LNCAP (cell line): Measurements from ENCODE around the gene CD320.

Experiments
- TF ChIP-seq, protein P1 (sequence below): fragments of 450-650 bp; IDR thresholded peaks from 2 replicates; pipeline ENCODE4 v1.5.1; 2017; ENCODE audit warnings: mild to moderate bottlenecking

The CD320 gene

DNA sequence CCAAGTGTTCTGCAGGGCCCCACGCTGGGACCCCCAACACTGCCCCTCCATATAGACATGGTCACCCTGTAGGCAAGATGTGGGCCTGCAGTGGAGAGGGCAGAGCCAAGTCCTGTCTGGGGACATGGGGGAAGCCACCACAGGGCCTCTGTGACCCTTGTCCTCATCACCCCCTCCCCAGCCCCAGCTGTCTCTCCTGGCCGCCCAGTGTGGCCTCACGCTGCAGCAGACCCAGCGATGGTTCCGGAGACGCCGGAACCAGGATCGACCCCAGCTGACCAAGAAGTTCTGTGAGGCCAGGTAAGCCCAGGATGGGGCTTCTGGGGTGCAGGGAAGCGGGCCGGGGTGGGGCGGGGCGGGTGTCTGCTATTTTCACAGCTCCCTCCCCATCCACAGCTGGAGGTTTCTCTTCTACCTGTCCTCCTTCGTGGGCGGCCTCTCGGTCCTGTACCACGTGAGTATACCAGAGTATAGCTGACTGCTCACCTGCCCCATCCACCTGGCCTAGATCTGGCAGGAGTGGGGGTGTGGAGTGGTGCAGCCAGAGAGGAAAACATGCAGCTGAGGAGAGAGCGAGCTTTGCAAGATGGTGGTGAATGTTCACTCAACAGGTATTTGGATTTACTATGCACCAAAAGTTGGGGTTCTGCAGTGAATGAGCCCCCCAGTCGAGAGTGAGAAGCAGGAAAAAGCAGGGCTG is 52.6 kb downstream of the CD320 start:
- TF ChIP-seq, protein P1, sequence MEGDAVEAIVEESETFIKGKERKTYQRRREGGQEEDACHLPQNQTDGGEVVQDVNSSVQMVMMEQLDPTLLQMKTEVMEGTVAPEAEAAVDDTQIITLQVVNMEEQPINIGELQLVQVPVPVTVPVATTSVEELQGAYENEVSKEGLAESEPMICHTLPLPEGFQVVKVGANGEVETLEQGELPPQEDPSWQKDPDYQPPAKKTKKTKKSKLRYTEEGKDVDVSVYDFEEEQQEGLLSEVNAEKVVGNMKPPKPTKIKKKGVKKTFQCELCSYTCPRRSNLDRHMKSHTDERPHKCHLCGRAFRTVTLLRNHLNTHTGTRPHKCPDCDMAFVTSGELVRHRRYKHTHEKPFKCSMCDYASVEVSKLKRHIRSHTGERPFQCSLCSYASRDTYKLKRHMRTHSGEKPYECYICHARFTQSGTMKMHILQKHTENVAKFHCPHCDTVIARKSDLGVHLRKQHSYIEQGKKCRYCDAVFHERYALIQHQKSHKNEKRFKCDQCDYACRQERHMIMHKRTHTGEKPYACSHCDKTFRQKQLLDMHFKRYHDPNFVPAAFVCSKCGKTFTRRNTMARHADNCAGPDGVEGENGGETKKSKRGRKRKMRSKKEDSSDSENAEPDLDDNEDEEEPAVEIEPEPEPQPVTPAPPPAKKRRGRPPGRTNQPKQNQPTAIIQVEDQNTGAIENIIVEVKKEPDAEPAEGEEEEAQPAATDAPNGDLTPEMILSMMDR: no peak

DNA sequence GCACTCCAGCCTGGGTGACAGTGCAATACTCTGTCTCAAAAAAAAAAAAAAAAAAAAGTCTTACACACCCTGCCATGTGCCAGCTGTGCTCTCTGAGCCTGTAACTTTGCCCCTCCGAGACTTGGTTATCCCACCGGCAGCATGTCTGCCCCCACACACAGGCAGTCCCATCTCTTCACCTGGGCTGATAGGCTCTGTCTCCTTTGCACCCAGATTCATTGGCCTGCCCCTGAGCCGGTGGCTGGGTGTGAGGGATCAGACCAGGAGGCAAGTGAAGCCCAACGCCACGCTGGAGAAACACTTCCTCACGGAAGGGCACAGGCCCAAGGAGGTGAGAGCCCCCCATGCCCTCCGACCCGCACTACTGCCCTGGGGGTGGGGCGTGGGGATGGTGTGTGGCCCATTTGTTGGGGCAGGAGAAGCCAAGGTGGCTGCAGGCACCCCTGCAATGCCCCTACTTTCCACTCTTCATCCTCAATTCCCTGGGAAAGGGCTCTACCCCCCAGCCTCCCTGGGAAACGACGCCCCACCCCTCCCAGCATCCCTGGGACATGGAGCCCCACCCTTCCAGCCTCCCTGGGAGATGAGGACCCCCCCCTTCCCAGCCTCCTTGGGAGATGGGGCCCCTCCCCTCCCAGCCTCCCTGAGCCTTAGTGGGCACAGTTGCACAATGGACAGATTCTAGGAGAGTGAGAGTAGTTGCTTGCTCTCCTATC is 53.7 kb downstream of the CD320 start:
- TF ChIP-seq, protein P1: no peak

DNA sequence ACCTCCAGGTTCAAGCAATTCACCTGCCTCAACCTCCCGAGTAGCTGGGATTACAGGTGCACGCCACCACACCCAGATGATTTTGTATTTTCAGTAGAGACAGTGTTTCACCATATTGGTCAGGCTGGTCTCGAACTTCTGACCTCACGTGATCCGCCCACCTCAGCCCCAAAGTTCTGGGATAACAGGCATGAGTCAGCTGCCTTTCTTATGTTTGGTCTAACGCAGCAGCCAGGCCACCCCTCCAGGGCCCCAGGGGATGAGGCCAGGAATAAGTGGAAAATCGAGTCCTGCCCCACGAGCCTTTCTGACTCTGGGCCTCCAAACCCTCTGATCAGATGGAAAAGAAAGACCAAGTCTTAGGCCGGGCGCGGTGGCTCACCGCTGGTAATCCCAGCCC is 54.5 kb downstream of the CD320 start:
- TF ChIP-seq, protein P1: no peak

DNA sequence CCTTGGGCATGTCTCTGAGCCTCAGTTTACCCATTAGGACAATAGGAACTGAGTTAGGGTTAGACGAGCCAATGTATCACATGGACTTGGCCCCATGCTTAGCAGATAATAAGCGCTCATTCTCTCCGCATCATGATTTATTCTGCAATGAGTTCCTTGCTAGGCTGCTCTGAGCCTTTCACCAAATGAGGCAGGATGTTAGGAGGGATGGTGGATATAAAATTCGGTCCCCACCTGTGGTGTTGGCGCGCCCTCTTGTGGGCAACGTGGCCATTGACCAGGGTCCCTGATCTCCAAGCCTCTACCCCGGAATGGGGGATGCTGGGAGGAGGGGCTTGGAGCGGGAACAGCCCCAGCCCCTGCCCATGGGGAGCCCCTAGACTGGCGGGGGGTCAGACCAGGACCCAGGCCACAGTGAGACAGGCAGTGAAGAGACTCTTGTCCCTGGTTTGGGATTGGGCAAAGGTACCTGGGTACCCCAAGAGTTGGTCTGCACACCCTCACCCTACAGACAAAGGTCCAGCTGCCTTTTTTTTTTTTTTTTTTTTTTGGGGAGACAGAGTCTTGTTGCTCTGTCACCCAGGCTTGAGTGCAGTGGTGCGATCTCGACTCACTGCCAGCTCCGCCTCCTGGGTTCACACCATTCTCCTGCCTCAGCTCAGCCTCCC is 55.1 kb downstream of the CD320 start:
- TF ChIP-seq, protein P1: peak; percentile 92
